HepG2 (cell line): Measurements from ENCODE around the gene POU5F1. TPM values are rescaled to one million over a fixed set of nuclear protein-coding genes. Genes with fewer than 3 reads are reported as not detected.
"Not testable (repeated sequence)": the region's sequence is repeated elsewhere in the genome, so short reads cannot be mapped to it uniquely, and the experiment has no call there.

Experiments used
- ATAC-seq: fragments of 200-7000 bp; cut with Tn5 transposase; 3 replicates; pipeline ENCODE4 v1.9.1; 2020; ENCODE audit warnings: mild to moderate bottlenecking, moderate library complexity
- BruUV-seq: library from RNA; stranded (reverse); fragments of 400-500 nt; replicated peaks from 2 replicates; lab custom pipeline; 2021; lab: Mats Ljungman, UMichigan
- CTCF ChIA-PET: fragments of 300-600 bp; formaldehyde crosslinking; extraction: SDS; loops from one replicate; lab custom pipeline; 2021; ENCODE audit warnings: low total read pairs, inconsistent platforms, low intra/inter-chr PET ratio; lab: Yijun Ruan, JAX
- POLR2A ChIA-PET: fragments of 350-600 bp; sonication (Branson Sonifier 250); formaldehyde crosslinking; loops from one replicate; lab custom pipeline; 2020; ENCODE audit warnings: antibody characterized with exemption, inconsistent platforms; lab: Yijun Ruan, JAX
- DNase-seq: peaks from one replicate; pipeline ENCODE4 v3.0.0-alpha.2; 2015; ENCODE audit warnings: low spot score
- FAIRE-seq: peaks from 3 replicates; lab custom pipeline; 2011; peaks lifted over from hg19 to GRCh38; lab: Jason Lieb, UNC
- H2AFZ ChIP-seq: one replicate; pipeline ENCODE4 v1.6.1; 2011; ENCODE audit warnings: low read length, inconsistent platforms
- H3K27ac ChIP-seq: fragments of 300-600 bp; 3 replicates; pipeline ENCODE4 v1.8.0; 2011; ENCODE audit warnings: mixed run types, mild to moderate bottlenecking, mixed read lengths, low read length, inconsistent platforms; ENCODE audit not compliant: insufficient read depth; ENCODE audit errors: extremely low read length
- H3K27me3 ChIP-seq, 2 experiments: fragments of 200-600 bp in 1 of 2; 2 replicates in 1 of 2; 3 replicates in 1 of 2; pipeline versions ENCODE4 v1.6.0 to v1.8.0; 2011; ENCODE audit warnings: low read length in 2 of 2, mild to moderate bottlenecking in 2 of 2, moderate library complexity in 2 of 2, inconsistent platforms in 1 of 2; ENCODE audit not compliant: insufficient read depth in 2 of 2, control insufficient read depth in 1 of 2
- H3K36me3 ChIP-seq, 2 experiments: fragments of 200-600 bp in 1 of 2; replicated peaks in 1 of 2; 2 replicates in 1 of 2; 3 replicates in 1 of 2; pipeline versions ENCODE4 v1.5.1 to v1.8.0; 2011; ENCODE audit warnings: low read length in 2 of 2, inconsistent platforms in 1 of 2; ENCODE audit not compliant: insufficient read depth in 2 of 2, control insufficient read depth in 1 of 2
- H3K4me1 ChIP-seq: 2 replicates; pipeline ENCODE4 v1.5.1; 2012; ENCODE audit warnings: low read length, inconsistent platforms; ENCODE audit not compliant: insufficient read depth
- H3K4me2 ChIP-seq: 2 replicates; pipeline ENCODE4 v1.6.0; 2011; ENCODE audit warnings: low read depth, low read length, inconsistent platforms
- H3K4me3 ChIP-seq, 3 experiments: fragments of 200-600 bp in 1 of 3; sonication (generic), shearing (Covaris generic) in 1 of 3; replicated peaks in 1 of 3; 2 replicates each; pipeline ENCODE4 v1.5.1; 2011 to 2016; ENCODE audit warnings: low read length in 3 of 3, inconsistent platforms in 2 of 3, low read depth in 2 of 3, mild to moderate bottlenecking in 2 of 3, control low read depth in 1 of 3, mixed read lengths in 1 of 3; ENCODE audit not compliant: insufficient read depth in 1 of 3
- H3K79me2 ChIP-seq: one replicate; pipeline ENCODE4 v1.6.1; 2011; ENCODE audit warnings: low read length, inconsistent platforms; ENCODE audit not compliant: insufficient read depth
- H3K9ac ChIP-seq: 2 replicates; pipeline ENCODE4 v1.6.0; 2011; ENCODE audit warnings: mild to moderate bottlenecking, low read depth, low read length, inconsistent platforms; ENCODE audit not compliant: insufficient read depth
- H3K9me3 ChIP-seq: 2 replicates; pipeline ENCODE4 v1.5.1; 2012; ENCODE audit warnings: mild to moderate bottlenecking, low read length
- H4K20me1 ChIP-seq: 2 replicates; pipeline ENCODE4 v1.6.0; 2011; ENCODE audit warnings: inconsistent platforms, mild to moderate bottlenecking, low read length, moderate library complexity; ENCODE audit not compliant: insufficient read depth
- WGBS: methylation state at CpG from one replicate; pipeline ENCODE4 v1.1.6; 2017; ENCODE audit warnings: low lambda C conversion rate; 5-methylcytosine and 5-hydroxymethylcytosine counted together
- in situ Hi-C: cut with HindIII; loops from 2 replicates; pipeline ENCODE4 v1.10.0; 2017; ENCODE audit warnings: low pct_unique_long_range_greater_than_20kb; ENCODE audit not compliant: extremely low pct_ligation_motif_present
- intact Hi-C: fragments of 100-400 bp; cut with micrococcal nuclease; formaldehyde crosslinking; loops from one replicate; pipeline ENCODE4 v1.10.0; 2022; ENCODE audit not compliant: unreplicated experiment
- polyA plus RNA-seq, 8 experiments: library from polyadenylated mRNA; depleted of rRNA in 3 of 8; stranded (reverse) in 7 of 8; unstranded in 1 of 8; fragments of >200 nt; fragmentation: Illumina TruSeq in 4 of 8; extraction: Trizol in 4 of 8; gene quantifications; 2 replicates each; pipeline versions ENCODE4 v1.2.1 to v1.2.3, GENCODE V29; 2011 to 2016; ENCODE audit warnings: low read depth in 4 of 8, missing spikeins in 1 of 8, mixed read lengths in 1 of 8; ENCODE audit not compliant: insufficient read depth in 1 of 8
- total RNA-seq, 5 experiments: library from RNA; depleted of rRNA; stranded (reverse); fragments of >200 nt; fragmentation: Illumina TruSeq; extraction: Trizol; gene quantifications; 2 replicates each; pipeline ENCODE4 v1.2.3, GENCODE V29; 2016; ENCODE audit warnings: low read depth in 1 of 5

The POU5F1 gene
- total and polyA plus RNA-seq, 2 of the 13 experiments (the other 11 are each of a cell fraction or from before 2014, with no cell fraction given), result 2.5 to 7.2 TPM

DNA sequence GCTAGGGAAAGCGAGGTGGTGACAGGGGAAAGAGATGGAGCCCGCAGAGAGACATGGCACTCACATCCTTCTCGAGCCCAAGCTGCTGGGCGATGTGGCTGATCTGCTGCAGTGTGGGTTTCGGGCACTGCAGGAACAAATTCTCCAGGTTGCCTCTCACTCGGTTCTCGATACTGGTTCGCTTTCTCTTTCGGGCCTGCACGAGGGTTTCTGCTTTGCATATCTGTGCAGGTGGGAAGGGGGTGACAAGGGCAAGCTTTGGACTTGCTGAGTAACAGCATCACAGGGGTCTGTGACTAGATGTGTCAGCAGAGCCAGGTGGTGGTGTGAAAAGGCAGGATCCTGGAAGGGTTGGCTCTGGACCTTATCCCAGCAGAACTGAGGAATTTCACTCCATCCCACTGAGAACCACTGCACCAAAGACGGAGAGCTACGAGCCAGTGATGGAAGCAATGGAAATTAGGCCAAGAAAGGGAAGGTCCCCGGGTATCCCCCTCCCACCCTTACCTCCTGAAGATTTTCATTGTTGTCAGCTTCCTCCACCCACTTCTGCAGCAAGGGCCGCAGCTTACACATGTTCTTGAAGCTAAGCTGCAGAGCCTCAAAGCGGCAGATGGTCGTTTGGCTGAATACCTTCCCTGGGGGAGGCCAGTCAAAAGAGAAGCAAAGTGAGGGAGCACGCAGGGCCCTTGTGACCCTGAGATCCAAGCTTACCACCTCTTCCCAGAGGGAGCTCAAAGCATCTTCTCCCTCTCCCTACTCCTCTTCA, 5.2 kb downstream of the POU5F1 start:
- H3K36me3 ChIP-seq, POLR2A ChIA-PET, H3K4me1 ChIP-seq, in situ Hi-C loops, ATAC-seq, H2AFZ ChIP-seq, H4K20me1 ChIP-seq, BruUV-seq, H3K4me2 ChIP-seq, H3K27me3 ChIP-seq, FAIRE-seq, DNase-seq, H3K79me2 ChIP-seq, H3K9ac ChIP-seq, H3K27ac ChIP-seq, intact Hi-C loops, H3K4me3 ChIP-seq, H3K9me3 ChIP-seq, CTCF ChIA-PET: not testable (repeated sequence)
- WGBS, result 95% methylated on average over 17 of the region's 17 CpGs

DNA sequence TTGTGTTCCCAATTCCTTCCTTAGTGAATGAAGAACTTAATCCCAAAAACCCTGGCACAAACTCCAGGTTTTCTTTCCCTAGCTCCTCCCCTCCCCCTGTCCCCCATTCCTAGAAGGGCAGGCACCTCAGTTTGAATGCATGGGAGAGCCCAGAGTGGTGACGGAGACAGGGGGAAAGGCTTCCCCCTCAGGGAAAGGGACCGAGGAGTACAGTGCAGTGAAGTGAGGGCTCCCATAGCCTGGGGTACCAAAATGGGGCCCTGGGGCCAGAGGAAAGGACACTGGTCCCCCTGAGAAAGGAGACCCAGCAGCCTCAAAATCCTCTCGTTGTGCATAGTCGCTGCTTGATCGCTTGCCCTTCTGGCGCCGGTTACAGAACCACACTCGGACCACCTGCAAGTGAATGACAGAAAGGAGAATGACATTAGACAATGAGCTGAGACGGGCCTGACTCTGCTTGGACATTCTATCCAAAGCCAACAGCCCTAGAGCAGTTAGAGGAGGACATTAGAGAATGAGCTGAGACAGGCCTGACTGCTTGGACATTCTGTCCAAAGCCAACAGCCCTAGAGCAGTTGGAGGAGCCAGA, 5.9 kb downstream of the POU5F1 start:
- ATAC-seq, H3K36me3 ChIP-seq, H3K9me3 ChIP-seq, POLR2A ChIA-PET, H4K20me1 ChIP-seq, DNase-seq, H3K27ac ChIP-seq, BruUV-seq, H3K79me2 ChIP-seq, intact Hi-C loops, CTCF ChIA-PET, H3K27me3 ChIP-seq, H3K4me2 ChIP-seq, H2AFZ ChIP-seq, in situ Hi-C loops, H3K9ac ChIP-seq, H3K4me3 ChIP-seq, FAIRE-seq: not testable (repeated sequence)
- WGBS, result 95% methylated on average over 9 of the region's 9 CpGs
- H3K4me1 ChIP-seq, result peaks cover 11% of the 10 kb centered on the region
